HepG2 (cell line): ENCODE measurements around the gene MYL6B. TPM values are rescaled to one million over a fixed set of nuclear protein-coding genes. Genes with fewer than 3 reads are reported as not detected.

Experiments used
- ATAC-seq: fragments of 200-7000 bp; cut with Tn5 transposase; 3 replicates; pipeline ENCODE4 v1.9.1; 2020; ENCODE audit warnings: mild to moderate bottlenecking, moderate library complexity
- BruUV-seq: library from RNA; stranded (reverse); fragments of 400-500 nt; replicated peaks from 2 replicates; lab custom pipeline; 2021; lab: Mats Ljungman, UMichigan
- CTCF ChIA-PET: fragments of 300-600 bp; formaldehyde crosslinking; extraction: SDS; loops from one replicate; lab custom pipeline; 2021; ENCODE audit warnings: low total read pairs, inconsistent platforms, low intra/inter-chr PET ratio; lab: Yijun Ruan, JAX
- POLR2A ChIA-PET: fragments of 350-600 bp; sonication (Branson Sonifier 250); formaldehyde crosslinking; loops from one replicate; lab custom pipeline; 2020; ENCODE audit warnings: antibody characterized with exemption, inconsistent platforms; lab: Yijun Ruan, JAX
- DNase-seq: peaks from one replicate; pipeline ENCODE4 v3.0.0-alpha.2; 2015; ENCODE audit warnings: low spot score
- FAIRE-seq: peaks from 3 replicates; lab custom pipeline; 2011; peaks lifted over from hg19 to GRCh38; lab: Jason Lieb, UNC
- H2AFZ ChIP-seq: one replicate; pipeline ENCODE4 v1.6.1; 2011; ENCODE audit warnings: low read length, inconsistent platforms
- H3K27ac ChIP-seq: fragments of 300-600 bp; 3 replicates; pipeline ENCODE4 v1.8.0; 2011; ENCODE audit warnings: mixed run types, mild to moderate bottlenecking, mixed read lengths, low read length, inconsistent platforms; ENCODE audit not compliant: insufficient read depth; ENCODE audit errors: extremely low read length
- H3K27me3 ChIP-seq, 2 experiments: fragments of 200-600 bp in 1 of 2; 2 replicates in 1 of 2; 3 replicates in 1 of 2; pipeline versions ENCODE4 v1.6.0 to v1.8.0; 2011; ENCODE audit warnings: low read length in 2 of 2, mild to moderate bottlenecking in 2 of 2, moderate library complexity in 2 of 2, inconsistent platforms in 1 of 2; ENCODE audit not compliant: insufficient read depth in 2 of 2, control insufficient read depth in 1 of 2
- H3K36me3 ChIP-seq, 2 experiments: fragments of 200-600 bp in 1 of 2; replicated peaks in 1 of 2; 2 replicates in 1 of 2; 3 replicates in 1 of 2; pipeline versions ENCODE4 v1.5.1 to v1.8.0; 2011; ENCODE audit warnings: low read length in 2 of 2, inconsistent platforms in 1 of 2; ENCODE audit not compliant: insufficient read depth in 2 of 2, control insufficient read depth in 1 of 2
- H3K4me1 ChIP-seq: 2 replicates; pipeline ENCODE4 v1.5.1; 2012; ENCODE audit warnings: low read length, inconsistent platforms; ENCODE audit not compliant: insufficient read depth
- H3K4me2 ChIP-seq: 2 replicates; pipeline ENCODE4 v1.6.0; 2011; ENCODE audit warnings: low read depth, low read length, inconsistent platforms
- H3K4me3 ChIP-seq, 3 experiments: fragments of 200-600 bp in 1 of 3; sonication (generic), shearing (Covaris generic) in 1 of 3; replicated peaks in 1 of 3; 2 replicates each; pipeline ENCODE4 v1.5.1; 2011 to 2016; ENCODE audit warnings: low read length in 3 of 3, inconsistent platforms in 2 of 3, low read depth in 2 of 3, mild to moderate bottlenecking in 2 of 3, control low read depth in 1 of 3, mixed read lengths in 1 of 3; ENCODE audit not compliant: insufficient read depth in 1 of 3
- H3K79me2 ChIP-seq: one replicate; pipeline ENCODE4 v1.6.1; 2011; ENCODE audit warnings: low read length, inconsistent platforms; ENCODE audit not compliant: insufficient read depth
- H3K9ac ChIP-seq: 2 replicates; pipeline ENCODE4 v1.6.0; 2011; ENCODE audit warnings: mild to moderate bottlenecking, low read depth, low read length, inconsistent platforms; ENCODE audit not compliant: insufficient read depth
- H3K9me3 ChIP-seq: 2 replicates; pipeline ENCODE4 v1.5.1; 2012; ENCODE audit warnings: mild to moderate bottlenecking, low read length
- H4K20me1 ChIP-seq: 2 replicates; pipeline ENCODE4 v1.6.0; 2011; ENCODE audit warnings: inconsistent platforms, mild to moderate bottlenecking, low read length, moderate library complexity; ENCODE audit not compliant: insufficient read depth
- ATF7 ChIP-seq, 2 experiments: fragments of 450-650 bp in 1 of 2; sonication (generic) in 1 of 2; formaldehyde crosslinking in 1 of 2; IDR thresholded peaks; 2 replicates each; pipeline versions ENCODE4 v1.4.0 to v1.6.1; 2016 to 2020; ENCODE audit warnings: antibody characterized with exemption in 1 of 2, mild to moderate bottlenecking in 1 of 2, missing genetic modification reagents in 1 of 2
- FOSL2 ChIP-seq: sonication (generic); formaldehyde crosslinking; IDR thresholded peaks from 2 replicates; pipeline ENCODE4 v1.4.0; 2020; ENCODE audit warnings: missing genetic modification reagents
- FOXK1 ChIP-seq: sonication (generic); formaldehyde crosslinking; IDR thresholded peaks from 2 replicates; pipeline ENCODE4 v1.4.0; 2020; ENCODE audit warnings: low read depth, missing genetic modification reagents, borderline replicate concordance
- HMG20A ChIP-seq: IDR thresholded peaks from 2 replicates; pipeline ENCODE4 v1.6.1; 2016; ENCODE audit warnings: borderline replicate concordance
- KDM5B ChIP-seq: sonication (generic); formaldehyde crosslinking; IDR thresholded peaks from 2 replicates; pipeline ENCODE4 v1.4.0; 2020; ENCODE audit warnings: missing genetic modification reagents, mild to moderate bottlenecking, borderline replicate concordance
- MTA1 ChIP-seq: sonication (generic); formaldehyde crosslinking; IDR thresholded peaks from 2 replicates; pipeline ENCODE4 v1.4.0; 2020; ENCODE audit warnings: missing genetic modification reagents, mild to moderate bottlenecking, borderline replicate concordance
- SPEN ChIP-seq: sonication (generic); formaldehyde crosslinking; IDR thresholded peaks from 2 replicates; pipeline ENCODE4 v1.5.1; 2020; ENCODE audit warnings: low read depth, mild to moderate bottlenecking, missing genetic modification reagents
- TEAD3 ChIP-seq: optimal IDR thresholded peaks from 2 replicates; pipeline ENCODE3; 2016; ENCODE audit warnings: borderline replicate concordance
- ZNF441 ChIP-seq: sonication (generic); formaldehyde crosslinking; IDR thresholded peaks from 2 replicates; pipeline ENCODE4 v1.7.0; 2021; ENCODE audit warnings: missing genetic modification reagents, borderline replicate concordance
- ZNF501 ChIP-seq: sonication (generic); formaldehyde crosslinking; IDR thresholded peaks from 2 replicates; pipeline ENCODE4 v1.5.1; 2020; ENCODE audit warnings: mild to moderate bottlenecking, moderate library complexity, missing genetic modification reagents
- ZSCAN29 ChIP-seq: sonication (generic); formaldehyde crosslinking; conservative IDR thresholded peaks from 2 replicates; pipeline ENCODE4 v1.4.0; 2020; ENCODE audit warnings: mild to moderate bottlenecking, missing genetic modification reagents
- WGBS: methylation state at CpG from one replicate; pipeline ENCODE4 v1.1.6; 2017; ENCODE audit warnings: low lambda C conversion rate; 5-methylcytosine and 5-hydroxymethylcytosine counted together
- in situ Hi-C: cut with HindIII; loops from 2 replicates; pipeline ENCODE4 v1.10.0; 2017; ENCODE audit warnings: low pct_unique_long_range_greater_than_20kb; ENCODE audit not compliant: extremely low pct_ligation_motif_present
- intact Hi-C: fragments of 100-400 bp; cut with micrococcal nuclease; formaldehyde crosslinking; loops from one replicate; pipeline ENCODE4 v1.10.0; 2022; ENCODE audit not compliant: unreplicated experiment
- polyA plus RNA-seq, 8 experiments: library from polyadenylated mRNA; depleted of rRNA in 3 of 8; stranded (reverse) in 7 of 8; unstranded in 1 of 8; fragments of >200 nt; fragmentation: Illumina TruSeq in 4 of 8; extraction: Trizol in 4 of 8; gene quantifications; 2 replicates each; pipeline versions ENCODE4 v1.2.1 to v1.2.3, GENCODE V29; 2011 to 2016; ENCODE audit warnings: low read depth in 4 of 8, missing spikeins in 1 of 8, mixed read lengths in 1 of 8; ENCODE audit not compliant: insufficient read depth in 1 of 8
- total RNA-seq, 5 experiments: library from RNA; depleted of rRNA; stranded (reverse); fragments of >200 nt; fragmentation: Illumina TruSeq; extraction: Trizol; gene quantifications; 2 replicates each; pipeline ENCODE4 v1.2.3, GENCODE V29; 2016; ENCODE audit warnings: low read depth in 1 of 5
- TF ChIP-seq, protein P1 (sequence below), 2 experiments: sonication (generic) in 1 of 2; formaldehyde crosslinking in 1 of 2; IDR thresholded peaks; 2 replicates each; pipeline versions ENCODE4 v1.4.0 to v1.6.1; 2018 to 2020; ENCODE audit warnings: missing genetic modification reagents in 2 of 2, borderline replicate concordance in 1 of 2, low read depth in 1 of 2, mild to moderate bottlenecking in 1 of 2, missing biosample characterization in 1 of 2
- TF ChIP-seq, protein P2 (sequence below): fragments of 450-650 bp; IDR thresholded peaks from 2 replicates; pipeline ENCODE4 v1.6.1; 2017; ENCODE audit warnings: mild to moderate bottlenecking
- TF ChIP-seq, protein P3 (sequence below): IDR thresholded peaks from 2 replicates; pipeline ENCODE4 v1.6.1; 2016

The MYL6B gene
- total and polyA plus RNA-seq, 2 of the 13 experiments (the other 11 are each of a cell fraction or from before 2014, with no cell fraction given): 75.7 to 88.7 TPM

DNA sequence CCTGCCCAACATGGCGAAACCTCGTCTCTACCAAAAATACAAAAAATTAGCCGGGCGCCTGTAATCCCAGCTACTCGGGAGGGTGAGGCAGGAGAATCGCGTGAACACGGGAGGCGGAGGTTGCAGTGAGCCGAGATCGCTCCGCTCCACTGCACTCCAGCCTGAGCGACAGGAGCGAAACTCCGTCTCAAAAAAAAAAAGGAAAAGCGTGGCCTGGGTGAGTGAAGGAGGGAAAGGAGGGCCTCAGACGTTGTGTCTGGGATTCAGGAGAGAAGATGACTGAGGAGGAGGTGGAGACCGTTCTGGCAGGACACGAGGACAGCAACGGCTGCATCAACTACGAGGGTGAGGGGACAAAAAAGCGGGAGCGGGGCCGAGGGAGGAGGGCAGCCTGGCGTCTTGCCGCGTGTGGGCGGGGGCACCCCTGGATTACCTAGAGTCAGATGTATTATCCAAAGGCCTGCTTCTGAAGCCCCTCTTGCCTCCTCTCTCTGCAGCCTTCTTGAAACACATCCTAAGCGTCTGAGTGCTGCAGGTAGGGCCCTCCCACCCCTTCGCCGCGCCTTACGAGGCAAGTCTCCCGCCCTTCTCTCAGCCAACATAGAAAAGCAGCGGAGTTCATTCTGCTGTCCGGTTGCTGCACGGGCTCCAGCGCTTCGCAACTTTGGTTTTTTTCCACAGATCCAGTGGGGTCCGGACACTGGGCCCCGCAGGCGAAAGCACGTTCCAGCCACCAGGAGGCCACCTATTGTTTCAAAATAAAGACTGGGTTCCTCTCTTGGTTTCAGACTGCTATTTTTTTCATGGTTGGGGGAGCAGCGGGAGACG is 5.0 kb downstream of the MYL6B start:
- Histone ChIP-seq H3K79me2 (peaks cover 38% of the 10 kb centered on the region), H3K36me3 (peaks cover 20 to 30% of the 10 kb centered on the region in 2 experiments), H3K27me3 (no peaks in the 10 kb centered on the region; a peak in 1 of 5 replicates), H3K4me3 (peak overlapping the region; percentile 20 to 95 (median 65); a peak in 5 of 6 replicates), H4K20me1 (peaks cover 28% of the 10 kb centered on the region), H3K4me1 (peaks cover 67% of the 10 kb centered on the region), H2AFZ (no peak overlapping the region), H3K27ac (peak overlapping the region; percentile 87), H3K9ac (peak overlapping the region; percentile 70), H3K4me2 (peak overlapping the region; percentile 71), H3K9me3 (no peaks in the 10 kb centered on the region)
- ChIA-PET POLR2A (interaction anchor here (0.5 to 3.4 kb wide), 12 partner anchors 7 to 77 kb away, joined by 3 to 30 read pairs (median 6); partner anchors contain the start of genes ESYT1, RNF41, RPL41 and SMARCC2), CTCF (interaction anchor here (1.2 to 1.8 kb wide), 3 partner anchors 32 to 33 kb away, joined by 3 to 7 read pairs (median 3); partner anchors contain the start of gene SMARCC2)
- in situ Hi-C loops: loop anchor here (5.0 kb wide), 1 partner anchor 35 kb away; no protein-coding TSS in a partner anchor
- FAIRE-seq (peak; percentile 42), ATAC-seq (peak; percentile 70), DNase-seq (peak; percentile 92)
- 37% methylated on average over 42 of the region's 45 CpGs for WGBS
- BruUV-seq: TSS peak; percentile 53
- intact Hi-C loops: loop anchor here (2.0 to 5.0 kb wide), 2 partner anchors 31 to 35 kb away; no protein-coding TSS in a partner anchor
- TF ChIP-seq, protein P1, sequence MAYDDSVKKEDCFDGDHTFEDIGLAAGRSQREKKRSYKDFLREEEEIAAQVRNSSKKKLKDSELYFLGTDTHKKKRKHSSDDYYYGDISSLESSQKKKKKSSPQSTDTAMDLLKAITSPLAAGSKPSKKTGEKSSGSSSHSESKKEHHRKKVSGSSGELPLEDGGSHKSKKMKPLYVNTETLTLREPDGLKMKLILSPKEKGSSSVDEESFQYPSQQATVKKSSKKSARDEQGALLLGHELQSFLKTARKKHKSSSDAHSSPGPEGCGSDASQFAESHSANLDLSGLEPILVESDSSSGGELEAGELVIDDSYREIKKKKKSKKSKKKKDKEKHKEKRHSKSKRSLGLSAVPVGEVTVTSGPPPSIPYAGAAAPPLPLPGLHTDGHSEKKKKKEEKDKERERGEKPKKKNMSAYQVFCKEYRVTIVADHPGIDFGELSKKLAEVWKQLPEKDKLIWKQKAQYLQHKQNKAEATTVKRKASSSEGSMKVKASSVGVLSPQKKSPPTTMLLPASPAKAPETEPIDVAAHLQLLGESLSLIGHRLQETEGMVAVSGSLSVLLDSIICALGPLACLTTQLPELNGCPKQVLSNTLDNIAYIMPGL (CRISPR knock-in tag; IDR thresholded peaks at IDR 0.05; ENCODE audit: borderline replicate concordance in 1 of 2, low read depth in 1 of 2): peak; percentile 5 to 65; a peak in 3 of 4 replicates
- no peak for TF ChIP-seq ATF7 (IDR thresholded peaks at IDR 0.05)
- peak; percentile 32; the same call in 1 of the 2 replicates for TF ChIP-seq ATF7 (CRISPR knock-in tag; IDR thresholded peaks at IDR 0.05)
- no peak for TF ChIP-seq HMG20A
- TF ChIP-seq, protein P2, sequence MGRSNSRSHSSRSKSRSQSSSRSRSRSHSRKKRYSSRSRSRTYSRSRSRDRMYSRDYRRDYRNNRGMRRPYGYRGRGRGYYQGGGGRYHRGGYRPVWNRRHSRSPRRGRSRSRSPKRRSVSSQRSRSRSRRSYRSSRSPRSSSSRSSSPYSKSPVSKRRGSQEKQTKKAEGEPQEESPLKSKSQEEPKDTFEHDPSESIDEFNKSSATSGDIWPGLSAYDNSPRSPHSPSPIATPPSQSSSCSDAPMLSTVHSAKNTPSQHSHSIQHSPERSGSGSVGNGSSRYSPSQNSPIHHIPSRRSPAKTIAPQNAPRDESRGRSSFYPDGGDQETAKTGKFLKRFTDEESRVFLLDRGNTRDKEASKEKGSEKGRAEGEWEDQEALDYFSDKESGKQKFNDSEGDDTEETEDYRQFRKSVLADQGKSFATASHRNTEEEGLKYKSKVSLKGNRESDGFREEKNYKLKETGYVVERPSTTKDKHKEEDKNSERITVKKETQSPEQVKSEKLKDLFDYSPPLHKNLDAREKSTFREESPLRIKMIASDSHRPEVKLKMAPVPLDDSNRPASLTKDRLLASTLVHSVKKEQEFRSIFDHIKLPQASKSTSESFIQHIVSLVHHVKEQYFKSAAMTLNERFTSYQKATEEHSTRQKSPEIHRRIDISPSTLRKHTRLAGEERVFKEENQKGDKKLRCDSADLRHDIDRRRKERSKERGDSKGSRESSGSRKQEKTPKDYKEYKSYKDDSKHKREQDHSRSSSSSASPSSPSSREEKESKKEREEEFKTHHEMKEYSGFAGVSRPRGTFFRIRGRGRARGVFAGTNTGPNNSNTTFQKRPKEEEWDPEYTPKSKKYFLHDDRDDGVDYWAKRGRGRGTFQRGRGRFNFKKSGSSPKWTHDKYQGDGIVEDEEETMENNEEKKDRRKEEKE: no peak
- TF ChIP-seq ZNF441: peak; percentile 70
- TF ChIP-seq ZNF501 (CRISPR knock-in tag): no peak
- 0 out of 2 replicates have a peak, but pooled peaks have one; percentile 39 for TF ChIP-seq SPEN (CRISPR knock-in tag)
- TF ChIP-seq TEAD3 (CRISPR knock-in tag): peak; percentile 100
- TF ChIP-seq, protein P3, sequence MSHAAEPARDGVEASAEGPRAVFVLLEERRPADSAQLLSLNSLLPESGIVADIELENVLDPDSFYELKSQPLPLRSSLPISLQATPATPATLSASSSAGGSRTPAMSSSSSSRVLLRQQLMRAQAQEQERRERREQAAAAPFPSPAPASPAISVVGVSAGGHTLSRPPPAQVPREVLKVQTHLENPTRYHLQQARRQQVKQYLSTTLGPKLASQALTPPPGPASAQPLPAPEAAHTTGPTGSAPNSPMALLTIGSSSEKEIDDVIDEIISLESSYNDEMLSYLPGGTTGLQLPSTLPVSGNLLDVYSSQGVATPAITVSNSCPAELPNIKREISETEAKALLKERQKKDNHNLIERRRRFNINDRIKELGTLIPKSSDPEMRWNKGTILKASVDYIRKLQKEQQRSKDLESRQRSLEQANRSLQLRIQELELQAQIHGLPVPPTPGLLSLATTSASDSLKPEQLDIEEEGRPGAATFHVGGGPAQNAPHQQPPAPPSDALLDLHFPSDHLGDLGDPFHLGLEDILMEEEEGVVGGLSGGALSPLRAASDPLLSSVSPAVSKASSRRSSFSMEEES (CRISPR knock-in tag): peak; percentile 31; the same call in 1 of the 2 replicates
- TF ChIP-seq ZSCAN29 (CRISPR knock-in tag): 0 out of 2 replicates have a peak, but pooled peaks have one; percentile 30
- peak; percentile 23; the same call in 1 of the 2 replicates for TF ChIP-seq KDM5B (CRISPR knock-in tag)
- TF ChIP-seq MTA1: peak; percentile 40; the same call in 1 of the 2 replicates
- no peak for TF ChIP-seq FOXK1
- peak; percentile 22; the same call in 1 of the 2 replicates for TF ChIP-seq FOSL2
